ENCODE data around the gene ACTA1.

The ACTA1 gene

DNA sequence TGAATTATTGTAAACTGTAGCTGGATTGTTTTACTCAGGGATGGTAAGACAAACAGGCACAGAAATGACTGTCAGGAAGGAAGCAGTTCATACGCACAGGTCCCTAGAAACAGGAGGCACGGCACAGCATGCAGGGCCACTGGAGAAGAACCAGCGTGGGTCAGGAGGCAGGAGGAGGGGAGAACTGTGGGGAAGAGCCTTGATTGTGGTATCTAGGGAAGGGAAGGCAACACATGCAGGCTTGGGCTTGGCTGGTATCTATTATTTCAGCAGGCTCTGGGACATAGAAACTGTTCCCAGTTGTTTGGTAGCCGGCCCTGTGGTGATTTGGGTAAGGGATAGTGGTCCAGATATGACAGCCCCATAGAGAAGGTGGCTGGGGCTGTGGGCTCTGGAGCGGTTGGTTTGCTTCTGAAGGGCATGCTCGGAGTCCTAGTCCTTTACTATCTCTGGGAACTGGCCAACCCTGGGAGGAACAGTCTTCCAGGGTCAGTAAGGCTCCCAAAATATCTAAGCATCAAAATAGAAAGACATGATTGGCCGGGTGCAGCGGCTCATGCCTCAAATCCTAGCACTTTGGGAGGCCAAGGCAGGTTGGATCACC lies 47.9 kb downstream of the ACTA1 start:
- no peaks in the 10 kb centered on the region for H3K36me3 ChIP-seq (ENCODE audit: insufficient read depth, low read length)
- H3K4me1 ChIP-seq (ENCODE audit: insufficient read depth, low read length): peaks cover 11% of the 10 kb centered on the region
- no peaks in the 10 kb centered on the region for H3K9me3 ChIP-seq (ENCODE audit: control insufficient read depth, insufficient read depth, low read length)
- H3K9ac ChIP-seq (ENCODE audit: low read depth, low read length): no peak overlapping the region

DNA sequence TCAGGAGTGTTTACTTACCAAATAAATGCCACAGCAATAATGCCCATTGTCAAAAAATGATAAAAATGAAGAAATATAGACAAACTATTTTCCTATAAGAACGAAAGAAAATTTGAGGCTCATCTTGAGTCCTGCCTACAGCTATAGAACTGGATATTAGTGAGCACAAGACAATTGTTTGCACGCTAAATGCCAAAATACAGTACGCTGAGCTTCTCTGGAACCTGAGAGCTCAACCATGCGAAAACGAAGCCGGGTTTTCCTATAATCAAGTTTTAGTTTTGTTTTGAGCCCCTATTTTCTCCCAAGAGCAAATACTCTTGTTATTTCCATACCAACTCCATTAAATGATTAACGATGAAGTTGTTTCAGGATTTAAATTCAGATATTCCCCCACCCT lies 49.1 kb downstream of the ACTA1 start:
- H3K9ac ChIP-seq (ENCODE audit: low read depth, low read length): no peak overlapping the region
- H3K4me1 ChIP-seq (ENCODE audit: insufficient read depth, low read length): peaks cover 23% of the 10 kb centered on the region
- H3K36me3 ChIP-seq (ENCODE audit: insufficient read depth, low read length): no peaks in the 10 kb centered on the region

DNA sequence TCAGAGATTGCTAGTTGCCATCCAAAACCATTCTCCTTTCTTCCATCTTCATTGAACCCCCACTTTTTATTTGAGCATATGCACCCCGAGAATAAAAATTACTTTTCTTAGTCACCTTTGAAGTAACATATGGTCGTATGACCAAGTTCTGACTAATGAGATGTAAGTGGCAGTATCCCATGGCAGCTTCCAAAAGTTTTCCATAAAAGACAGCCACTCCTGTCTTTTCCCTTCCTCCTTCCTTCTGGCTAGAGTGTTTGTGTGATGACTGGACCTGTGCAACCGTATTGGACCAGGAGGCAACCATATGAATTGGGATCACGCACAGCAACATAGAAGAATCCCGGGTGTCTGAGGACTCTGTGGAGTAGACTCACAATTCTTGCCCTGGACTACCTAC lies 49.9 kb downstream of the ACTA1 start:
- Histone ChIP-seq H3K36me3 (ENCODE audit: insufficient read depth, low read length) (no peaks in the 10 kb centered on the region), H3K9me3 (ENCODE audit: control insufficient read depth, insufficient read depth, low read length) (no peaks in the 10 kb centered on the region), H3K4me1 (ENCODE audit: insufficient read depth, low read length) (peaks cover 26% of the 10 kb centered on the region), H3K9ac (ENCODE audit: low read depth, low read length) (no peak overlapping the region)

More for the DNA sequence above, 49.1 kb downstream of the ACTA1 start:
- H3K9me3 ChIP-seq (ENCODE audit: control insufficient read depth, insufficient read depth, low read length): no peaks in the 10 kb centered on the region

DNA sequence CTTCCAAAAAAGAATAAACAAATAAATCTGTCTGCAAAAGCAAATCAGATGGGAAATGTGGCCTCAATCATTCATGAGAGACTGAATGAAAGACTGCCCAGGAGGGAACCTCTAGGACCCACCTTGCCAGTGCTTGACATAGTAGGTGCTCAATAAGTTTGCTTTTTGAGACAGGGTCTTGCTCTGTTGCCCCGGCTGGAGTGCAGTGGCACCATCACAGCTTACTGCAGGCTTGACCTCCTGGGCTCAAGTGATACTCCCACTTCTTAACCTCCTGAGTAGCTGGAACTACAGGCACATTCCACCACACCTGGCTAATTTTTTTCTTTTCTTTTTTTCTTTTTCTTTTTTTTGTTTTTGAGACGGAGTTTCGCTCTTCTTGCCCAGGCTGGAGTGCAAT lies 50.7 kb downstream of the ACTA1 start:
- Histone ChIP-seq H3K9me3 (ENCODE audit: control insufficient read depth, insufficient read depth, low read length) (no peaks in the 10 kb centered on the region), H3K36me3 (ENCODE audit: insufficient read depth, low read length) (no peaks in the 10 kb centered on the region), H3K9ac (ENCODE audit: low read depth, low read length) (no peak overlapping the region), H3K4me1 (ENCODE audit: insufficient read depth, low read length) (peaks cover 26% of the 10 kb centered on the region)

Data from ES-I3 (cell line).